ENCODE data around the gene HDGFL2. TPM values are rescaled to one million over a fixed set of nuclear protein-coding genes. Genes with fewer than 3 reads are reported as not detected.

HDGFL2 gene
- total RNA-seq, 1 experiment from 2014 or later = 75.2 TPM

DNA sequence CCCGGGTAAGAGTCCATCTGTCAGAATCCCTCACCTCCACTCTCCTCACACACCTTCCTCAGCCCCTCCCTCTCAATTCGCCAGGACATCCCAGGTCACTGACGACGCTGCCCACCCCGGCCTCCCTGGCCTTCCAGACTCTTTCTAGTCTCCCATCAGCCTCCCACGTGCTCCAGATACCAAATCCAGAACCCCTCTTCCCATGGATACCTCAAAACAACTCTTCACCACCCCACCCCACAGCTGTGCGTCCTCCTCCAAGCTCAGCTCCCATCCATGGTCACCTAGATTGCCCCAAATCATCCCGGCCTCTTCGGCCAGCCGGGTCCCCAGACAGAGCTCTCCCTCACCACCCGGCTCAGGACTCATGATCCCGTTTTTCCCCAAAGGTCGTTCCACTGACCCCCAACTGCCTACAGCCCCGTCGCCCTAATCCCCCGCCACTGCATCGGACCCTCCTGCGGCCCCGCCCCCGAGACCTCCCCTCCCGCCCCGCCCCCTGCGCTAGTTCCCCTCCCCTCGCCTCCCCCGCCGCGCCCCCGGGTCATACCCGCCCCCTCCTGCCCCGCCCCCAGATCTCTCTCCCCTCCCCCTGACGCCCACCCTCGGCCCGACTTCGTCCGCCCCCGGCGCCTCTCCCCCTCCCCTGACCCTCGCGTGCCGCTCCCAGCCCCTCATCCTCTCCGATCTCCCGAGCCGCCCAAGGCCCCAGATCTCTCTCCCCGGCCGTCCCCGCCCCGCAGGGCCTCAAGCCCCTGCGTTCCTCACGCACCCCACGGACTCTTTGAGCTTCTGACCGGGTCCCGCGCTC is 15.0 kb upstream of the HDGFL2 start:
- peak; percentile 53 for ATAC-seq
- H3K27ac ChIP-seq (ENCODE audit: low read depth, low read length) = peak overlapping the region; percentile 56
- H3K36me3 ChIP-seq (ENCODE audit: control insufficient read depth in 1 of 2, insufficient read depth in 2 of 2, low read length in 2 of 2) = peaks cover 5 to 9% of the 10 kb centered on the region in 2 experiments; a peak in 2 of 4 replicates
- DNase-seq (ENCODE audit: low read depth, low spot score) = no peak
- H3K9me3 ChIP-seq (ENCODE audit: control insufficient read depth in 1 of 2, insufficient read depth in 1 of 2, low read depth in 1 of 2, low read length in 2 of 2) = no peaks in the 10 kb centered on the region
- POLR2A ChIA-PET = interaction anchor here (1.7 kb wide), 1 partner anchor 14 kb away, joined by 5 read pairs; no protein-coding TSS in a partner anchor
- CTCF ChIA-PET = interaction anchor here (0.8 to 1.5 kb wide), 3 partner anchors 68 to 224 kb away, joined by 3 read pairs; no protein-coding TSS in a partner anchor
- H3K27me3 ChIP-seq (ENCODE audit: insufficient read depth, low read length) = no peaks in the 10 kb centered on the region
- TF ChIP-seq ZFX (IDR thresholded peaks at IDR 0.05) = peak; percentile 34; the same call in 1 of the 2 replicates
- no peak for TF ChIP-seq CBX3 (IDR thresholded peaks at IDR 0.05; ENCODE audit: low read depth)
- RAD21 ChIA-PET (ENCODE audit: low non-redundant PET in 1 of 2, low total read pairs in 2 of 2, uncharacterized antibody in 2 of 2, unreplicated experiment in 2 of 2) = no interaction called here
- peaks cover 9 to 17% of the 10 kb centered on the region in 2 experiments; a peak in 3 of 4 replicates for H3K4me1 ChIP-seq (ENCODE audit: control insufficient read depth in 1 of 2, insufficient read depth in 2 of 2, low read length in 2 of 2)
- peaks cover 18% of the 10 kb centered on the region for H3K79me2 ChIP-seq (ENCODE audit: insufficient read depth, low read length)
- H4K20me1 ChIP-seq (ENCODE audit: insufficient read depth) = no peaks in the 10 kb centered on the region
- intact Hi-C loops (cut with micrococcal nuclease) = no loop called here
- peak overlapping the region; percentile 90 for H3K4me2 ChIP-seq (ENCODE audit: low read length)
- H3K9ac ChIP-seq (ENCODE audit: low read length) = peak overlapping the region; percentile 72
- H3K4me3 ChIP-seq (replicated peaks in 1 of 2; ENCODE audit: low read depth in 1 of 2, low read length in 2 of 2) = peak overlapping the region; percentile 71 to 80
- no TSS peak for BruUV-seq (replicated peaks)
- H2AFZ ChIP-seq (ENCODE audit: low read depth, low read length, poor library complexity, severe bottlenecking) = no peak overlapping the region
- H3K9me2 ChIP-seq (ENCODE audit: insufficient read depth) = no peaks in the 10 kb centered on the region

DNA sequence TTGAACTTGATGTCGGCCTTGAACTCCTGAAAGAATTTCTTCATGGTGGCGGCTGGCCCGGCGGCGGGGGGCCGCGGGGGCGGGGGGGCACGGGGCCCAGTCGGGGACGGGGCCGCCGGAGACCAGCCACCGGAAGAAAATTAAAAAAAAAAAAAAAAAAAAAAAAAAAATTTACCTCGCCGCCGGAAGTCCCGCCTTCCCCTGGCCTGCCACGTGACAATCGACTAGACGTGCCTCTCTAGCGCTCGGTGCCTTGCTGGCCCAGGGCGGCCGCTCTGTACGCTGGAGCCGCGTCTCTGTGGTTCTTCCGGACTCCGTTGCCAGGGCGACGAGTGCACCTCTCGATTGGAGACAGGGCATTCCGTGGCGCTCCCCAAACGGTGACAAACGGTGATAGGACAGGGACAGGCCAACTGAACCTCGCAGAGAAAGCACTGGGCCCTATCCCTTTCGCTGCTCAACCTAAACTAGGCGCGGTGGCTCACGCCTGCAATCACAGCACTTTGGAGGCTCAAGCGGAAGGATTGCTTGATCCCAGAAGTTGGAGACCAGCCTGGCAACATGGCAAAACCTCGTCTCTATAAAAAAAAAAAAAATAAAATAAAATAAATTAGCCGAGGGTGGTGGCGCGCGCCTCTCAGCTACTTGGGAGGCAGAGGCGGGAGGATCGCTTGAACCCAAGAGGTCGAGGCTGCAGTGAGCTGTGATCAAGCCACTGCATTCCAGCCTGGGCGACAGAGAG is 14.3 kb upstream of the HDGFL2 start, which contains the start of gene UBXN6:
UBXN6 (minus strand) TSS at position 141 of the 742 bp plus-strand sequence; CDS start at position 44, 97 bp downstream.
- Histone ChIP-seq H3K27me3 (ENCODE audit: insufficient read depth, low read length) (no peaks in the 10 kb centered on the region), H3K4me3 (replicated peaks in 1 of 2; ENCODE audit: low read depth in 1 of 2, low read length in 2 of 2) (peak within 1 kb of the TSS; percentile 71 to 80), H3K9ac (ENCODE audit: low read length) (peak within 1 kb of the TSS; percentile 72), H3K4me1 (ENCODE audit: control insufficient read depth in 1 of 2, insufficient read depth in 2 of 2, low read length in 2 of 2) (peaks cover 9 to 17% of the 10 kb centered on the region in 2 experiments; a peak in 3 of 4 replicates), H3K79me2 (ENCODE audit: insufficient read depth, low read length) (peaks cover 18% of the 10 kb centered on the region), H2AFZ (ENCODE audit: low read depth, low read length, poor library complexity, severe bottlenecking) (no peak within 1 kb of the TSS), H3K27ac (ENCODE audit: low read depth, low read length) (peak within 1 kb of the TSS; percentile 56), H4K20me1 (ENCODE audit: insufficient read depth) (no peaks in the 10 kb centered on the region), H3K36me3 (ENCODE audit: control insufficient read depth in 1 of 2, insufficient read depth in 2 of 2, low read length in 2 of 2) (peaks cover 2 to 4% of the 10 kb centered on the region in 2 experiments; a peak in 2 of 4 replicates), H3K9me2 (ENCODE audit: insufficient read depth) (no peaks in the 10 kb centered on the region), H3K4me2 (ENCODE audit: low read length) (peak within 1 kb of the TSS; percentile 90), H3K9me3 (ENCODE audit: control insufficient read depth in 1 of 2, insufficient read depth in 1 of 2, low read depth in 1 of 2, low read length in 2 of 2) (no peaks in the 10 kb centered on the region)
- no TSS peak for BruUV-seq (replicated peaks)
- ChIA-PET POLR2A (interaction anchor here (1.7 kb wide), 1 partner anchor 13 kb away, joined by 5 read pairs; no protein-coding TSS in a partner anchor), CTCF (interaction anchor here (1.0 to 1.5 kb wide), 3 partner anchors 14 to 191 kb away, joined by 3 read pairs; no protein-coding TSS in a partner anchor), RAD21 (ENCODE audit: low non-redundant PET in 1 of 2, low total read pairs in 2 of 2, uncharacterized antibody in 2 of 2, unreplicated experiment in 2 of 2) (no interaction called here)
- peak; percentile 92 for DNase-seq (ENCODE audit: low read depth, low spot score)
- ATAC-seq = peak; percentile 93
- intact Hi-C loops (cut with micrococcal nuclease) = no loop called here
- TF ChIP-seq POLR2A (IDR thresholded peaks at IDR 0.05; ENCODE audit: borderline replicate concordance, extremely low read depth, insufficient read depth, insufficient read length) (no peak), ELF1 (IDR thresholded peaks at IDR 0.05; ENCODE audit: borderline replicate concordance, low read depth) (no peak; the same call in 1 of the 2 replicates), EZH2phosphoT487 (IDR thresholded peaks at IDR 0.05; ENCODE audit: borderline replicate concordance) (no peak), EZH2 (IDR thresholded peaks at IDR 0.05) (no peak), SRF (IDR thresholded peaks at IDR 0.05; ENCODE audit: low read depth) (no peak), RAD21 (IDR thresholded peaks at IDR 0.05; ENCODE audit: low read depth) (no peak), ZNF274 (IDR thresholded peaks at IDR 0.05; ENCODE audit: low read depth, low read length) (no peak), EGR1 (IDR thresholded peaks at IDR 0.05; ENCODE audit: low read depth) (no peak), CEBPB (IDR thresholded peaks at IDR 0.05; ENCODE audit: low read depth) (no peak), FOSL1 (IDR thresholded peaks at IDR 0.05; ENCODE audit: low read depth) (no peak), JUND (IDR thresholded peaks at IDR 0.05) (no peak), YY1 (IDR thresholded peaks at IDR 0.05; ENCODE audit: extremely low read depth, insufficient replicate concordance, low read depth, low read length) (peak; percentile 42), POLR2AphosphoS5 (IDR thresholded peaks at IDR 0.05; ENCODE audit: low read depth, low read length) (0 out of 2 replicates have a peak, but pooled peaks have one; percentile 27)
- TF ChIP-seq, protein P1, sequence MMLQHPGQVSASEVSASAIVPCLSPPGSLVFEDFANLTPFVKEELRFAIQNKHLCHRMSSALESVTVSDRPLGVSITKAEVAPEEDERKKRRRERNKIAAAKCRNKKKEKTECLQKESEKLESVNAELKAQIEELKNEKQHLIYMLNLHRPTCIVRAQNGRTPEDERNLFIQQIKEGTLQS (IDR thresholded peaks at IDR 0.05) = no peak
- TF ChIP-seq, protein P2, sequence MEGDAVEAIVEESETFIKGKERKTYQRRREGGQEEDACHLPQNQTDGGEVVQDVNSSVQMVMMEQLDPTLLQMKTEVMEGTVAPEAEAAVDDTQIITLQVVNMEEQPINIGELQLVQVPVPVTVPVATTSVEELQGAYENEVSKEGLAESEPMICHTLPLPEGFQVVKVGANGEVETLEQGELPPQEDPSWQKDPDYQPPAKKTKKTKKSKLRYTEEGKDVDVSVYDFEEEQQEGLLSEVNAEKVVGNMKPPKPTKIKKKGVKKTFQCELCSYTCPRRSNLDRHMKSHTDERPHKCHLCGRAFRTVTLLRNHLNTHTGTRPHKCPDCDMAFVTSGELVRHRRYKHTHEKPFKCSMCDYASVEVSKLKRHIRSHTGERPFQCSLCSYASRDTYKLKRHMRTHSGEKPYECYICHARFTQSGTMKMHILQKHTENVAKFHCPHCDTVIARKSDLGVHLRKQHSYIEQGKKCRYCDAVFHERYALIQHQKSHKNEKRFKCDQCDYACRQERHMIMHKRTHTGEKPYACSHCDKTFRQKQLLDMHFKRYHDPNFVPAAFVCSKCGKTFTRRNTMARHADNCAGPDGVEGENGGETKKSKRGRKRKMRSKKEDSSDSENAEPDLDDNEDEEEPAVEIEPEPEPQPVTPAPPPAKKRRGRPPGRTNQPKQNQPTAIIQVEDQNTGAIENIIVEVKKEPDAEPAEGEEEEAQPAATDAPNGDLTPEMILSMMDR (IDR thresholded peaks at IDR 0.05 in 2 of 3, conservative IDR thresholded peaks at IDR 0.05 in 1 of 3; ENCODE audit: borderline replicate concordance in 1 of 3, insufficient read depth in 1 of 3, low read depth in 2 of 3, low read length in 2 of 3) = no peak
